Anterior cingulate cortex (tissue), 58 donors: ENCODE data around the gene SLX4IP.
"Not testable (repeated sequence)": the region's sequence is repeated elsewhere in the genome, so short reads cannot be mapped to it uniquely, and the experiment has no call there.

Experiments
- DNase-seq, 58 donors: peaks; one replicate each; lab custom pipeline; 2025; lab: John Stamatoyannopoulos, UW

Gene SLX4IP

DNA sequence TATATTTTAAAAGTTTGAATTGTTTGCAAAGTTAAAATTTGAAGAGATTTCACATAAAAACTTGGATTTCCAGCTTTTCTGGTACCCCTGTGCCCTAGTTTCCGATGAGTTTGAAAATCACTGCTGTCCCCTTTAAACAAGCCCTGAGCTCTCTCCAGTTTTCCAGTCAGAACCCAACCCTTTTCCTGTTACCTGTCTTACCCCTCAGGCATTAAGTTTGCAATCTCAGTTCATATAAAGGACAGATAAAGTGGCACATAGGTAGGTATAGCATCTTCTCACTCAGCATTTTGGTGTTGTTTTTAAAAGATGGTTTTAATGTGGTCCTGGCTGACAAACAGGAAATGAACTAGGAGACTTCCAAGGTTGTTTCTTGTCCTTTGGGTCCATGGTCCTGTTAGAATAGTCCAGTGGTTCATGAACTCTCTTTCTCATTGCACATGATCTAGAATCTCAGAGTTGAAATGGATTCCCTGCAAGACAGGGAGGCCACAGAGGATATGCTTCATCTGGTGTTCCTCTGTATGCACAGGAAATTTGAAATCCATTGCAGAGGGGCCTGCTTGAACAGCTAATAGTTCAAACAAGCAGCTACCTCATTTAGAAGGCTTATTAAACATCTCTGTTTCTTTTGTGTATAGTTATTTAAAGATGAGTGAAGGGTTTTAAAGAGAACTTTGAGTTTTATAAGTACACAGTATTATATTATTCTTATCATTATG is 156.0 kb downstream of the SLX4IP start:
- no peak for DNase-seq

DNA sequence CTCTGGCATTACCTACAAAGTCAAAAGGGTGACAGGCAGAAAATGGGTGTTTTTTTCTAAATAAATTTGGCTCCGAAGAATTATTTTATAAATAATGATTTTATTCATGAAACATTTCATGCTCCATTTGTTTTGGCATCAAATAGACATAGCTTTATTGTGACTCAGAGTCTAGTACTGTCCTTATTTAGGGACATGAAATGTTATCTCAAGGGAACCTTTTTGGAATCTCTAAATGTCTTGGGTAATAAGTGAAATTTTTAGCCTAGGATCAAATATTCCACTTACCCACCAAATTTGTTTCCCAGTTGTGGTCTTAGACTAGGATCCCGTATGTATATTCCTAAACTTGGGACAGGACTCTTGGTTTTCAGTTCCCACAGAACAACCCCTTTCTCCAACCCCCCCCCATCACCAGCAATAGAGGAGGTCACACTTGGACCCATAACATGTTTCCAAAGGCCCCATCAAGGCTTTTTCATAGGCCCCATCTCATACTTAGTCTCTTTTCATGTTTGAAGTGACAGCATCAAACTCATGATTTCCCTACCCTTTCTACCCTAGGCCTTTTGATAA is 156.9 kb downstream of the SLX4IP start:
- no peak for DNase-seq

DNA sequence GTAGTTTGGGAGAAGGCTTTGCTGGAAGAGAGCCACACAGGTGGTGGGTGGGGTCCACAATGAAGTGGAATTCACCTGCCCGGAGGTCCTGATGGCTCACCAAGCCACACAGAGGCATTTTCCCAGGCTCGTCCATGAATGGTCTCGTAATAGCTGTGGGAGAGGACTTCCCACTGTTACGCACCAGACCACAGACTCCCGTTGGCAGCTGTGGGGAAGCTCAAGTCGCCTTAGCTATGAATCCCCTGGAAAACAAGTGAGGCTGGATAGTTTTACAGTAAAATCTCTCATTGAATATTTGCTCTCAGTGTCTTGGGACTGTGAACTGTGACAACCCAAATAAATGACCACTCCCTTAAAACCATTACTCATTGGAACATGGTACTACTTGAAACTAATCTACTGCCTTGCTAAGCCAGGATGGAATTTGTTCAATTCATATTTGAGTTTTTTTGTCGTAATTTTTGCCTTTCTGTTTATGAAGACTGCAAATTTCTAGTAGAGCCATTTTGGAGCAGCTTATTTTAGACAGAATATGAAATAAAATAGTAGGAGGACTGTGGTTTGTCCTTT is 159.3 kb downstream of the SLX4IP start:
- no peak for DNase-seq

DNA sequence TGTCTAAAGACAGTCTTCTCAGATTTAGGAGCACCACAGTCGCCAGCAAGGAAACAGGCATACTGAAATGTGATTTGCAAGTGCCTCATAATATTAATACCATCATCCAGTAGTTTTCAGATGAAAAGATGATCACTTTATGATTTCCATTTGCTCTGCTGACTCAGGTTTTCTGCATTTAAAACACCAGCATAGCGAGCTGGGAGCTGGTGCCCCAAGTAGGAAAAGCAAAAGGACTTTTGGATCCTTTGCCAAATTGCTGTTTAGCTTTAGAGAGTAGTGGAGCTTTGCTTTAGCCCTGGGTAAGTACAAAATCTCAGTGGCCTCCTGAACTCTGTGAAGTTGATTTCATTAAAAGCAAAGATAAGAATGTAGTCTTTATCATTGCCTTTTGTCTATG is 160.2 kb downstream of the SLX4IP start:
- DNase-seq: no peak

DNA sequence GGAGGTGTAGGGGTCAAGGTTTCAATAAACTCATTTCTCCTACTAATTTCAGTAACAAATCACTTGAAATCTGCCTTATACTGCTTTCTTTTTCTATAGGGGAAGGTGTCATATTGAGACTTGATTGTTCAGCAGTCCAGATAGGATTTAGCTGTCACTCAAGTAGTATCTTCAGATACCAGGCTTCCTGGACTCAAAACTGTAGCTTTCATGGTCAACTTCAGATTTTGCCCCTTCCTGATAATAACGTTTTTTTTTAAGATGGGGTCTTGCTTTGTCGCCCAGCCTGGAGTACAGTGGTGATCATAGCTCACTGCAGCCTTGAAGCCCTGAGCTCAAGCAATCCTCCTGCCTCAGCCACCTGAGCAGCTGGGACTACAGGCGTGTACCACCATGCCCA is 160.9 kb downstream of the SLX4IP start:
- no peak for DNase-seq

DNA sequence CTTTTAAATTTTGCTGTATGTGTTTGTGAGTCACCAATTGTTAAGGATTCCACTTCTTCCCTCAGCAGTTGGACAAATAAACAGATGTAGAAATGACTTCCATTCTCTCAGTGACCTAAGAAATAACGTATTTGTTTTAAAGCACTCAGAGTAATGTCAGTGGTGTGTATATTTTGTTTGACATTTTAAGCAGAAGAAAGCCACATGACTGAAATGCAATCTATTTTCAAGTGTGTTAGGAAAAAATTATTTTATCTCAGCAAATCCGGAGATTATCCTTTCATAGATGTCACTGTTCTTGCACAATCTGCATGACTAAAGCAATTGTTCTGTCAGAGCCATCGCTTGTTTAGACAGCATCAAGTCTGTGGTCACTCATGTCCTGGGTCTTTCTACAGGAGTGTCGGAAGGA is 161.6 kb downstream of the SLX4IP start:
- peak in 1 of 58 donors; percentile 21 for DNase-seq

DNA sequence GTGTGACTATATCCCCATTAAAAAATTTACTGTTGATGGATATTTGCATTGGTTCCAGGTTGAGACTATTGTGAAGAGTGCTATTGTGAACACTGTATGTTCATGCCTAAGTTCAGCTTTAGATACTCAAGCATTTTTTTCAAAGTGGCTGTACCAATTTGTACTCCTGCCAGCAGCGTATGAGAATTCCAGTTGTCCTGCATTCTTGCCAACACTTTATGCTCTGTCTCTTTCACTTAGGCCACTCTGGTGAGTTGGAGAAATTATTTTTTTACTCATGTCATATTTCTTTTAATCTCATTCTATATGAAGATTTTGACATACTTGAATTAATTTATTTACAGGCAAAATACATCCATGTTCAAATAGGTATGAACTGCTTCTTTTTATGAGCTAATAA is 162.5 kb downstream of the SLX4IP start:
- no peak for DNase-seq

DNA sequence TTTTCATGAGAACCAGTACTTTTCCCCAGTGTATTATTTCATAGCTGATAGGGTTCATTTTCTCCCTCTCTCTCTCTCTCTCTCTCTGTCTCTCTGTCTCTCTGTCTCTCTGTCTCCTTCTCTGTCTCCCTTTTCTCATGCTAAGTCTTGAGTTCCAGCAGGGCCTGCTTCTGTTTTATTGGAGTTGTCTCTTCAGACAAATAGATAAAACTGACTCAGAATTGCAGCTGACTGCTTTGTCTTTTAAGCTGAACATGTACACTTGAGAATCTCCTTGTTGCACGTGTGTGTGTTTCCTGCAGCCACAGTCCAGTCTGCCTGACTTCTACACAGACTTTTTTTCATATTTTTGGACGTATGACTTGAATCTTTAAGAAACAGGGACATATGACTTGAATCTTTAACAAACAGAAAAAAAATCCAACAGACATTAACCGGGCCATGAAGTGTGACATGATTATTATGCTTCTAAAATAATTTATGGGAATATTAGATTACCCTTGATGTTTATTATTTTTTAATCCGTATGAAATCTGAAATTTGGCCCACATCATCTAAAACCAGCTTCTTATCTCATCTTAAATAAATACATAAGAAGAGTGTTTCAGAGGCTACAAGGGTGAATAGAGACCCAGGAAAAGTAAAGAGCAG is 167.2 kb downstream of the SLX4IP start:
- DNase-seq: no peak

DNA sequence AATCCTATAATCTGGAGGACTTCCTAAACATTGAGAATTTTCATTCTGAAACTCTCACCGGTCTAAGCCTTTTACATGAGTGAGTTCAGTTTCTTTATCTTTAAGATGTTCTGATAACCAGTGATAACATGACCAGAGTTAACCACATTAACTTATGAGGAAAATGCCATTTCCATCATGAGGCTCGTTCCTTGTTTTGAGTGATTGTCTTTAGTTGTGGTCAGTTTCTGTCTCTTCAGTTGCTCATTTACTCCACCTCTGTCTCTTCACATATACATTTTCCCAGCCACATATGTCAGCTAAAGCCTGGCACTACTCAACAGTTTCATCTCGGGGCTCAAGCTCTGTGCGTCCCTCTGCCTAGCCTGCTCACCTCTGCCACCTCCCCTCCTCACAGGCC is 168.3 kb downstream of the SLX4IP start:
- no peak for DNase-seq

DNA sequence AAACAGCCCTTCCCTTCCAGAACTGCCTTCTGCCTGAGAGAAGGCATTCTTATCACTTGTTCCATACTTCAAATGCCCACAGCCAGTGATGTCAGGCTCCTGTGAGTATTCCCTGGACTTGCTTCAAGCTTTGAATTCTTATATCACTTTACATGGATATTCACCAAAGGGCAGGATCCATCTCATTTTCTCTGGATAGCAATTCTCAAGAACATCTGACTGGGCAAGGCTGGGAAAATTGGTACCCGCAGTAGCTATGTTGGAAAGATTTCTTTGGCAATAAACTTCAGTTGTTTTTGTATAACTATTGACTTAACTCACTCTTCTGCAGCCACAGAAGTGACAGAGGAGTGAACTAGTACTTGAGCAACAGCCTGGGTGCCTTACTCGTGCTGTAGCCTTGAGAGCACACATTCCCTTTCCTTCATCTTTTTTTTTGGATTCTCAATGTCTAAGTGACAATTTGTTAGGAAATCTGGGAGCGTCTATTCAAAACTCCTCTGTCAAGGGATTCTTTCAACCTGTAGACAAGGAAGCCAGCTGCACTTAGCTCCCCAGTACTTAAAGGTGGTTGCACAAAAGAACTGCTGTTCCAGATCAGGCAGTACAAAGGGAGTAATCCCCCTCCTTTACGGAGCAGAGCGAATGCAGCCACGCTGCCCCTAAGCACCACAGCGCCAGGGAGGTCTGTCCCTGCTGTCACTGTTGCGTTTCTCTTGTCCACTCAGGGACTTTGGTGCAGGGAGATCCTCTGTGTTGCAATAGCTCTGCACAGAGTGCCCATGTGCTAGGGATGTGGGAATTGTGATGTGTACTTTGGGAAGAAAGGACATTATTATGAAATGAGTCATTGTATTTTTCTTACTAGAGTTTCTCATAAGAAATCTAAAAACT is 169.1 kb downstream of the SLX4IP start:
- DNase-seq: peak in 5 of 58 donors; percentile 5 to 31 (median 14)

DNA sequence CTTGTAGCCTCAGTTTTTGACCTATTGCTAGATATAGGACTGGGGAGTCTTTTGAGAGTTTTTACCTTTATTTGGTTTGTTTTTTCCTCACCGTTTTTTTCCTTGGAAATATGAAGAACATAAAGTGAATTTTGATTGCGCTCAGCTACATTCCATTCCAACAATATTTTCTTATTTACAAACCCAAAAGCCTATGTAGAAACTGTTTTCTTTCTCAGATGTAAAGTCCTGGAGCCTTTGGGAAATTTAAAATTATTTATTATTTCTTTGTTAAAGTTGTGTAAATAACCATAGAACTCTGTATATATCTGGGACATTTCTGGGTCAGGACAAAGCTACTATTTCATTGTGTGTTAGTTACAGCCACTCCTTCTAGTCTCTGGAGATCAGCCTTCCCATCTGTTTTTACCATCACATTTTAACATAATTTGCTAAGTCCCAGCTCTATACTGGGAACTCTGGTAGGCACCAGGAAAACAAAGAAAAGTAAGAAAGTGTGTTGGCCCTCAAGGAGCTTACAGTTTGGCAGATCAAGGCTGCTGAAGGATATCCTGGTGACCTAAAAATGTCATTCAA is 169.8 kb downstream of the SLX4IP start:
- no peak for DNase-seq

DNA sequence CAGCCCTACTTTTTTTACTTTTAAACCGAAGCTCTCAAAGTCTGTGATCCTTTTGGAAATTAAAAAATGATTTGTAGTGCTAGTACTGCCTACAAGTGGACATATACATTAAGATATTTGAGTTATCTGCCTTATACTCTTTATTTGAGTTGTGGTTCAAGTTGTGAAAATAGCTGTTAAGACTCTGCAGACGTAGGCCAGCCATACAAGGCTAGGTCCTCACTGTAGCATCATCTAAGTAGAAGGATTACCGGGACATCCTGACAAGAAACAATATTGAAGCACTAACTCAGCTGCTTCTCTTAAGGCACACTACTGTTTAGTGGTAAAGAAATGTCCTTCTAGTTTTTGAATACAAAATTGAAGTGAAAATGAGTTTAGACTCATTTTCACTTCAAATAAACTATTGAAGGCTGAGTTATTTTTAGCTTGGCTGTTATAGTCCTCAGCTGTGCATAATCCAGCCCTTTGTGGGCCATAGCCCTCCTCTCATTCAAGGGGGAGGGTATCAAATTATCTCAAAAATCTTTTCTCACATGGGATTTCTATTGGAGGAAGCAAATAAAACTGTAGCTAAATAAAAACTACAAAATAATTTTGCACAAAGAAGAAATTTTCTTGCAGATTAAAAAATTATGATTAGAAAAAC is 170.6 kb downstream of the SLX4IP start:
- DNase-seq: no peak

DNA sequence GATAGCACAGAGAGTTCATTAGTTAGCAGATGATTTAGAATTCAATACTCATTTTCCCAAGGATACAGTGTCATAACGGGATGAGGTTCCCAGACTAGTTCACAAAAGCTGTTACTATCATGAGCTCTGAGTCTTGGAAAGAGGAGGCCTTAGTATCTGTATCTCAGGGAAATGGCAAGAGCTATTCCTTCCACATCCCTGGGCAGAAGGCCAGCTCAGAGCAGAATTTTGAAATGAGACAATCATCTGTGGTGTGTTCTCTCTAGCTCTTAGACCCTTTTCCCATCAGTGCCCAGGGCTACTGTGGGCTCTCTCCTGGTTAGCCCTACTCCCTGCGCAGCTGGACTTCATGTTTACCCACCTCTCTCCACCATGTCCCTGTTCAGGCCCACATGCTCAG is 174.2 kb downstream of the SLX4IP start:
- peak in 1 of 58 donors; percentile 9 for DNase-seq

DNA sequence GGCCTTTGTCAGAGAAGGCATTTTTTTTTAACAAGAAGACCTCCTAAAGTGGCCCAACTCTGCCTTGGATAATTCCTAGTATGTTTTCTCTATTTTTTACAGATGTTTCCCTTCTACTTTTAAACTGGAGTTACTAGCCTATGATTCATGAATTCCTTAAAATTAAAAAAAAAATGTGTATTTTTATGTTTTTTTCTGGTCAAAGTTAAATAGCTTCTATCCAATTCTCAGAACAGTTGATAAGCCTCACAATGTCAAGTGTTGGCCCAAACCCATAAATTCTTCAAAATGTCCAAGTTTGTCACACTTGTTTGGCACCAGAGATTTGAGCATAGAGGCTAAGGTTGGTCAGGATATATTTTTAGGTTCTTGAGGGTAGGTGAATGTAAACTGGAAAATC is 174.7 kb downstream of the SLX4IP start:
- DNase-seq: no peak

DNA sequence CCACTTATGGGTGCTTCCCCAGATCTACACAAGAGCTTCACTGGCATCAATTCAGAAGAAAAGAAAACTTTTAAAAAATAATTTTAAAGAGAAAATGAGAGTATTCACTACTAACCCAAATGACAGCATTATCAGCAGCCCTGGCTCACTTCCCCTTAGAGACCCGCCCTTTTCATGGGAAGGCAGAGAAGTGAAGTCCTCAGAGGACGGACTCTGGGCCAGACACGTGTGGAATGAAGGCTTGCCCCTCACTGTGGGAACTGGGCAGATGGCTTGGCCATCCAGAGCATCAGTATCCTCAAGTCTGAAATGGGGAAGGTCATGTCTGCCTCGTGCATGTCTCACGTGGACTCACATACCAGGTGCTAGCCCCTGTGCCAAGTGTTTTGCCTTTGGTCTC is 175.1 kb downstream of the SLX4IP start:
- DNase-seq: no peak

DNA sequence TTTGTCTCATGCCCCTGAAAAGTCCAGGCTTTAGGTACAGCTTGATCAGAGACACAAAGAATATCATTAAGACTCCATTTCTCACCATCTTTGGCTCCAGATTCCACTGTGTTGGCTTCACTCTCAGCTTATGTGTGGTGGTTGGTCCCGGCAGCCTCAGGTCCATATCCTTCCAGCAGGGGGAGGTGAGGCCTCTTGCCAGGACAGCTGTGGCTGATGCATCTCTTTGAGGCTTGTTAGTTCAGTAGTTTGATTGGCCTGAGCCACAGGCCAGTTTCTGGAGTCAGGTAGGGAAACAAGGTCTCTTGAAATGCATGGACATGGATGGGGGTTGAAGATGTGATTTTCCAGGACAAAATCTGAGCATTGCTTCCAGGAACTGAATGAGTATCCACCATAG is 176.3 kb downstream of the SLX4IP start:
- peak in 13 of 58 donors; percentile 2 to 29 (median 9) for DNase-seq

DNA sequence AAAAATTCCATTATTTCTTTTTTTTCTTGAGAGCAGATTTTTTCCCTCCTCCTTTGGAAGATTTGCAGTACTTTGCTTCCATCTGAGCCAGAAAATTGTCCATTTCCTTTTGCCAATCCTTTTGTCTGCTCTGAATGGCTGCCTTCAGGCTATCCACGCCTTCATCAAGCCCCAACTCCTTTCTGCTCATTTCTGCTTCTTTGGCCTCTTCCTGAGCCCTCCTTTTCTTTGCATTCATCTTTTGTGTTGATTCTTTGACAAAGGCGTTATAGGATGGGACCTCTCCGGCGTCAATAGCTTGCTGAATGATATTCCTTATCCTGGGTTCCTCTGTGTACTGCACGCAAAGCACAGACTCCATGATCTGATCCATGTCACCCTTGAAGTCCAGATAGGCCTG is 178.3 kb downstream of the SLX4IP start:
- DNase-seq: not testable (repeated sequence)

DNA sequence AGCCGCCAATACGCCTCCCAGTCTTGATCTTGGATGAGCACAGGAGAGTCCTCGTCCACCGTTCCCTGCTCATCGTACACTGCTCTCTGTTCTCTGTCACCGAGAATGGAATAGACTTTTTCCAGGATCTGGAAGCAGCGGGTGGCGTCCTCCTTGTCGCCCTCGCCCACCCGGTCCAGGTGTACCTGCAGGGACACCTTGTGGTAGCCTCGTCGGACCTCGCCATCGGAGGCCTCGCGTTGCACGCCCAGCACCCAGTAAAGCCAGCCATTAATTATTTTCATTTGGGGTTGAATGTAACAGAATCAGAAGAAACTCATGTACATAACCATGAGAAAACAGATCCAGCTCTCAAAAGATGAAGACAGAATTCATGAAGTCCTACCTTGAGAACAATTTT is 178.8 kb downstream of the SLX4IP start:
- DNase-seq: no peak

DNA sequence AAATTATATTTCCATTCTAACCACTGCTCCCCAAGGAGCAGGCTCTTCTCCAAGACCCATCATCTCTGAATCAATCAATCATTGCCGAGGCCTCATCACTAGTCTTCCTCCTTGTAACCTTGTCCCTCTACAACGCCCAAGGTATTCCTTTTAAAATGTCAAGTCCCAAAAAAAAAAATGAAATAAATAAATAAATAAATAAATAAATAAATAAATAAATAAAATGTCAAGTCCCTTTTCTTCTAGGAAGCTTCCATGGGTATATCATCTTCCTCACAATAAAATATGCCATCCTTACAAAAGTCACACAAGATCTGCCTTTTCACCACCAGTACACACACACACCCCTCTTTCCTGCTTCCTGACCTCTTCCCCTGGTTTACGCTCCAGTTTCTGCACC is 181.1 kb downstream of the SLX4IP start:
- DNase-seq: no peak
